ENCODE data around the gene SH2D3C.

Gene SH2D3C

DNA sequence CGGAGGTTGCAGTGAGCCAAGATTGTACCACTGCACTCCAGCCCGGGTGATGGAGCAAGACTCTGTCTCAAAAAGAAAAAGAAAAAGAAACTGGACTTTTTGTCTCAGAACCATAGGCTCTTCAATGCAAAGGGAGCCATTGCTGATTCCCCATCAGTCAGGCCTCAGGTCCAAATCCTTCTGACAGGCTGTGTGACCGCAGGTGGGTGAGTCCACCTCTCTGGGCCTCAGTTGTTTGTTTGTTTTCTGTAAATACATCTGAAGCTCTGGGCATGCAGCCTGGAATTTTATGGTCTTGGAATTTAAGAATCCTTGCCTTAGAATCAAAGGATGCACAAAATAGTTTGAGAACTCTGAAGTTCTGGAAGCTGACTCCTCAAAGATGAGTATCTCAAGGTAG, 22.2 kb downstream of the SH2D3C start:
- H3K4me3 ChIP-seq (replicated peaks in 1 of 2; ENCODE audit: low read depth in 2 of 2, low read length in 2 of 2) = no peak overlapping the region
- TF ChIP-seq, protein P1, sequence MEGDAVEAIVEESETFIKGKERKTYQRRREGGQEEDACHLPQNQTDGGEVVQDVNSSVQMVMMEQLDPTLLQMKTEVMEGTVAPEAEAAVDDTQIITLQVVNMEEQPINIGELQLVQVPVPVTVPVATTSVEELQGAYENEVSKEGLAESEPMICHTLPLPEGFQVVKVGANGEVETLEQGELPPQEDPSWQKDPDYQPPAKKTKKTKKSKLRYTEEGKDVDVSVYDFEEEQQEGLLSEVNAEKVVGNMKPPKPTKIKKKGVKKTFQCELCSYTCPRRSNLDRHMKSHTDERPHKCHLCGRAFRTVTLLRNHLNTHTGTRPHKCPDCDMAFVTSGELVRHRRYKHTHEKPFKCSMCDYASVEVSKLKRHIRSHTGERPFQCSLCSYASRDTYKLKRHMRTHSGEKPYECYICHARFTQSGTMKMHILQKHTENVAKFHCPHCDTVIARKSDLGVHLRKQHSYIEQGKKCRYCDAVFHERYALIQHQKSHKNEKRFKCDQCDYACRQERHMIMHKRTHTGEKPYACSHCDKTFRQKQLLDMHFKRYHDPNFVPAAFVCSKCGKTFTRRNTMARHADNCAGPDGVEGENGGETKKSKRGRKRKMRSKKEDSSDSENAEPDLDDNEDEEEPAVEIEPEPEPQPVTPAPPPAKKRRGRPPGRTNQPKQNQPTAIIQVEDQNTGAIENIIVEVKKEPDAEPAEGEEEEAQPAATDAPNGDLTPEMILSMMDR (IDR thresholded peaks at IDR 0.05; ENCODE audit: low read depth, low read length) = no peak
- DNase-seq (ENCODE audit: low read depth in 2 of 2) = no peak

DNA sequence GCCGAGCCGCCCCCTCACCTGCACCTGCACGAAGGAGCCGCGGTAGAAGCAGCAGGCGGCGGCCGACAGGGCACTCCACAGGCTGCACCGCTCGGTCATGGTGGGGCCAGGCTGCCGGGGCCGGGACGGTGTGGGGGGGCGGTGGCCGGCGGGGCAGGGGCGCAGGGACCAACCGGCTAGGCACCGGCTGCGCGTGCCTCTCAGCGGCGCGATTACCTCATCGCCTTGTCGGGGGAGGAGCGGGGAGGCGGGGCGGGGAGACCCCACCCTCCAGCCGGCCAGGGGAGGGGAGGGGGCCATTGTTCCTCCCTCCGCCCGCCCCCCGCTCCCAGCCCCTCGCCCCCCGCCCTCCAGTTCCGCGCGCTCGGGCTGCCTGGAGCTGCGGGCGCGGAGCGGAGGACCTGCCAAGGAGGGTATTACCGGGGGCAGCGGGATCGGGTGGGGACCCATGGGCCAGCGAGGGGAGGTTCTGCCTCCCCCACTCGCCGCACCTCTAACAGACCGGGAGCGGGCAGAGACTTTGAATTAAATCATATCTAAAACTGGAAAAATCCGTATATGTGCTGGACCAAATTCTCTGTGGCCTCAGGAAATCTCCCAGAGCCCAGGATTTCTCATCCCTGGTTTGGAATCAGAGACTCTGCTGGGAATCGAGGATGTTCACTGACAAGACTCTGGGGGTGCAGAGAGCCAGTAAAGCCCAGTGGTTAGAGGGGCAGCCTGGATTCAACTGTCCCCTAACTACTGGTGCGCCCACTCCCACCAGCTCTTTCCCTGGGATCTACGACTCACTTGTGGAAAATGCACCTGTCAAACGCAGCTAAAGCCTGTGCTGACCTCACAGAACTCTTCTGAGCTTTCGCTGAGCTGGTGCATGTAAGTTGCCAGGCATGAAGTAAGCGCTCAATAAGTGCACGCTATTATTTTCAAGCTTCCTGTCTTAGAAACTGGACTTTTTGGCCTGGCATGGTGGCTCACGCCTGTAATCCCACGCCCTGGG, 23.1 kb downstream of the SH2D3C start:
- TF ChIP-seq, protein P1 (IDR thresholded peaks at IDR 0.05; ENCODE audit: low read depth, low read length) = no peak
- no peak overlapping the region for H3K4me3 ChIP-seq (replicated peaks in 1 of 2; ENCODE audit: low read depth in 2 of 2, low read length in 2 of 2)
- DNase-seq (ENCODE audit: low read depth in 2 of 2) = no peak

DNA sequence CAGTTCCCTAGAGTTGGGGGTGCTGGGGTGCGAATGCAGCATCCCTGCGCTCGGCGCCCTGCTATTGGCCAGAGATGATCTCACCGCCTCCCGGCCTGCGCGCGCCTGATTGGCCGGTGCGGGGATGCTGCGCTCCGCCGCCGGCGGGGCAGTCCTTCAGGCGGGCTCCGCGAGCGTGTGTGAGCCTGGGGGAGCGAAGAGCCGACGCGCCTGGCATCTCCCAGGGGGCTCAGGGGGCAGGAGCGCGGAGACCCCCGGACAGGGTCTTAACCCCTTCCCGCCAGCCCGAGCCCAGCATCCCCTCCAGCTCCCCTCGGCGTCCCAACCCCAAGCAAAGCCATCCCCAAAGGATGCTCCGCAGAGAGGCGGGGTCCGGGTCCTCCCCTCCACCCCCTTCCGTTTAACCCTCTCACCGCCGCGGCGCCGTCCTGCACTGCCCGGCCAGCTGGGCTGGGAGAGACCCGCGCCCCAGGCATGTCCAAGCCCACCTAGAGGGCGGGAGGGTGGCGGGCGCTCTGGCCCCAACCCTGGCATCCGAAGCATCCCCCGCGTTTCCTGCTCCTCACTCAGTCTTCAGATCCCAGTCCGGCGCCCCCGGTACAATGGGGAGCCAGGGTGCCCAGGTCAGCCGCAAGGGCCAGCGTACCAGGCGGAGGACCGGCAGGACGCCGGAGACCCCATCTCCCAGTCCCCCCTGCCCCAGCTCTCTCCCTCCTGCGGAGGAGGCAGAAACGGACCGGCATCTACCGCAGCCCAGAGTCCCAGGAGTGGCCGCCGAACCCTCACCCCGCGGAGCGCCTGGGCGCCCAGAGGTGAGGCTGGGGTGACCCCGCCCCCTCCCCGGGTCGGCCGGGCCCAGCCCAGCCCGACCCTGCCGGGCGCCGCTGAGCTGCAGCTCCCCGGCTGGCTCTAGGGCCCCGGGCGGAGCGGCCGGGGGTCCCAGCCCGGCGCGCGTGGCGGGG, 24.1 kb downstream of the SH2D3C start:
- H3K4me3 ChIP-seq (replicated peaks in 1 of 2; ENCODE audit: low read depth in 2 of 2, low read length in 2 of 2) = no peak overlapping the region
- TF ChIP-seq, protein P1 (IDR thresholded peaks at IDR 0.05; ENCODE audit: low read depth, low read length) = no peak

DNA sequence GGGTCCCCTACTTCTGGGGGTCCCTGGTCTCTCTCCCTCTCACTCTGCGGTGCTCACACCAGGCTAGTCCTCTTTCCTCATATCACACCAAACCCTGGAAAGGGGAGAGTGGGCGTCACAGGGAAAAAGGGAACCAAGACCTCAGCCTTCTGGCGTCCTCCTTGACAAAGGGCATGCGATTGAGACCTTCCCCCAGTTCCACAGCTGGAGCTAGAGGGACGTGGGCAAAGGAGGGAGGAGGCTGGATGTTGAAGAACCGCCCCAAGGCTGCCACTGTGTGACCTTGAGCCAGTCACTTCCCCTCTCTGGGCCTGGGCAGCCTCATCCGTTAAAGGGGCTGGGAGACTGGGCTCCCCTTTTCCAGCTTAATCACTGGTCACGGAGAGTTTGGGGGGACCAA, 24.8 kb downstream of the SH2D3C start:
- TF ChIP-seq, protein P1 (IDR thresholded peaks at IDR 0.05; ENCODE audit: low read depth, low read length) = no peak
- H3K4me3 ChIP-seq (replicated peaks in 1 of 2; ENCODE audit: low read depth in 2 of 2, low read length in 2 of 2) = no peak overlapping the region
- DNase-seq (ENCODE audit: low read depth in 2 of 2) = no peak

More for the DNA sequence above, 24.1 kb downstream of the SH2D3C start:
- no peak for DNase-seq (ENCODE audit: low read depth in 2 of 2)

DNA sequence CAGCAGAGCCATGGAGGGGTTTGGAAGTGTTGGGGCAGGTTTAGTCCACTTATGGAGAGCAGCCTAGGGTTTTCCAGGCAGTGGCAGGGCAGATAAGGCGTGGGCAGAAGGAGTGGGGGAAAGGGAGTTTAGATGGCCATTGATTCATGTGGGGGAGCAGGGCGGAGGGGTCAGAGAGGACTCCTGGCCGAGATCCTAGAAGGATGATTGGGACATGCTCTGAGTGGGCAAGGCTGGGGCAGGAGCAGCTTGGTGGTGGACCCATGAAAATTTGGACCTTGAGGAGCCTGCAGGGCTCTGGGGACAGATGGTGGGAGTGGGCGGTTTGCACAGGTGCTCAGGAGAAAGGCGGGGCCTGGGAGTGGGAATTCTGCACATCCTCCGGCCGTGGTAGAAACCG, 25.3 kb downstream of the SH2D3C start:
- DNase-seq (ENCODE audit: low read depth in 2 of 2) = no peak
- no peak overlapping the region for H3K4me3 ChIP-seq (replicated peaks in 1 of 2; ENCODE audit: low read depth in 2 of 2, low read length in 2 of 2)
- TF ChIP-seq, protein P1 (IDR thresholded peaks at IDR 0.05; ENCODE audit: low read depth, low read length) = no peak

DNA sequence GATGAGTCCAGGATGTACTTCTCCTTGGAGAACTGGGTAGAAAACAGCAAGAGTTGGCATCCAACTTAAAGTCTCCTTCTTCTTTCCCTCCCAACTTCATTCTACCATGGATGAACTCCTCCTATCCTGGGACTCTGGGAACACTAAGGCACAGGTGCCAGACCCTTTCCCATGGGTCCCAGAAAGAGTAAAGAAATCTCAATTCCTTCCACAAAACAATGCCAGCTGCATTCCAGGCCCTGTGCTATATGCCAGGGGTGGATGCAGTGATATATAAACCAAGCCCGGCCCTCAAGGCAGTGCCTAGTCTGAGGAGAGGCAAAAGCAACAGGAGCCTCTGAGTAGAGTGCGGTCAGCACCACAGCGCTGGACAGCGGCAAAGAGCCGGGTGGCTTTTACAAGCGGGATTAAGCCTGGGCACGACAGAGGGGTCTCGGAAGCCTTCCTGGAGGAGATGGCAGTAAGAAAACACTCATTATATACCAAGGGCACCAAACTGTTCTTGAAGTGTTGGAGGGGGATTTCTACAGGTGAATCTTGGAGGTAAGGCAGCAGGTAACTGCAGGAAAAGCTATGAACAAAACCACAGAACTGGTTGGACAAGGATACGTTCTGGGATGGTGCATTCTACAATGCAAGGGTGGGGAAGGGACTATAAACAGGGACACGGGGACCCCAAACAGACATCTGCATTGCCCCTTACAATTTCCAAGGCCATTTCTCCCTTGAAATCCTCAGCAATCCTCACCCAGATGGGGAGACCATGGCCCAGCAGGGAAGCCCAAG, 27.0 kb downstream of the SH2D3C start:
- no peak overlapping the region for H3K4me3 ChIP-seq (replicated peaks in 1 of 2; ENCODE audit: low read depth in 2 of 2, low read length in 2 of 2)
- peak in 1 of 2 donors; percentile 27 for DNase-seq (ENCODE audit: low read depth in 2 of 2)
- TF ChIP-seq, protein P1 (IDR thresholded peaks at IDR 0.05; ENCODE audit: low read depth, low read length) = no peak

All from cardiac fibroblast (primary cell).